PC-3 (cell line): ENCODE results near the gene VIPR2. TPM values are rescaled to one million over a fixed set of nuclear protein-coding genes. Genes with fewer than 3 reads are reported as not detected.
"Not testable (repeated sequence)": the region's sequence is repeated elsewhere in the genome, so short reads cannot be mapped to it uniquely, and the experiment has no call there.

Experiments
- ATAC-seq: fragments of 200-7000 bp; cut with Tn5 transposase; 2 replicates; pipeline ENCODE4 v1.9.1; 2020; ENCODE audit warnings: mild to moderate bottlenecking, moderate library complexity
- BruUV-seq: library from RNA; stranded (reverse); fragments of 400-500 nt; replicated peaks from 2 replicates; lab custom pipeline; 2021; lab: Mats Ljungman, UMichigan
- CTCF ChIA-PET: fragments of 300-600 bp; sonication (Branson Sonifier 250); formaldehyde crosslinking; loops from one replicate; lab custom pipeline; 2022; ENCODE audit warnings: antibody characterized with exemption; lab: Charles Lee
- POLR2A ChIA-PET: fragments of 300-600 bp; sonication (Branson Sonifier 250); formaldehyde crosslinking; loops from one replicate; lab custom pipeline; 2022; ENCODE audit warnings: antibody characterized with exemption; ENCODE audit not compliant: unreplicated experiment; lab: Charles Lee
- DNase-seq: peaks from one replicate; pipeline ENCODE4 v3.0.0-alpha.2; 2015
- H2AFZ ChIP-seq: fragments of 300-600 bp; sonication (generic); 2 replicates; pipeline ENCODE4 v1.6.0; 2016; ENCODE audit warnings: antibody characterized with exemption, low read length
- H3F3A ChIP-seq: fragments of 300-600 bp; sonication (generic); one replicate; pipeline ENCODE4 v1.6.0; 2017; ENCODE audit warnings: antibody characterized with exemption, low read length, control low read depth, mild to moderate bottlenecking; ENCODE audit not compliant: unreplicated experiment
- H3K27ac ChIP-seq: fragments of 300-600 bp; sonication (generic); 2 replicates; pipeline ENCODE4 v1.5.1; 2016; ENCODE audit warnings: mild to moderate bottlenecking, low read length
- H3K27me3 ChIP-seq: fragments of 300-600 bp; sonication (generic); 2 replicates; pipeline ENCODE4 v1.6.1; 2016; ENCODE audit warnings: low read length, mixed read lengths
- H3K36me3 ChIP-seq: fragments of 300-600 bp; sonication (generic); 2 replicates; pipeline ENCODE4 v1.6.1; 2016; ENCODE audit warnings: low read depth, mixed run types, low read length, mixed read lengths
- H3K4me1 ChIP-seq: fragments of 300-600 bp; sonication (generic); 2 replicates; pipeline ENCODE4 v1.5.1; 2016; ENCODE audit warnings: low read length; ENCODE audit not compliant: insufficient read depth
- H3K4me2 ChIP-seq: fragments of 300-600 bp; sonication (generic); 2 replicates; pipeline ENCODE4 v1.6.0; 2016; ENCODE audit warnings: low read length
- H3K4me3 ChIP-seq: fragments of 300-600 bp; sonication (generic); 2 replicates; pipeline ENCODE4 v1.5.1; 2016; ENCODE audit warnings: mild to moderate bottlenecking, low read length, mixed read lengths
- H3K79me2 ChIP-seq: fragments of 300-600 bp; sonication (generic); 2 replicates; pipeline ENCODE4 v1.6.1; 2017; ENCODE audit warnings: low read length, mixed read lengths
- H3K9ac ChIP-seq: fragments of 300-600 bp; sonication (generic); 2 replicates; pipeline ENCODE4 v1.6.0; 2016; ENCODE audit warnings: mild to moderate bottlenecking, low read length
- H3K9me2 ChIP-seq: fragments of 300-600 bp; sonication (generic); replicated peaks from 2 replicates; pipeline ENCODE4 v1.6.1; 2016; ENCODE audit warnings: mixed run types, low read length, mixed read lengths
- H3K9me3 ChIP-seq: fragments of 300-600 bp; sonication (generic); 2 replicates; pipeline ENCODE4 v1.6.1; 2016; ENCODE audit warnings: low read length, mixed read lengths
- H4K20me1 ChIP-seq: fragments of 300-600 bp; sonication (generic); 2 replicates; pipeline ENCODE4 v1.6.1; 2016; ENCODE audit warnings: low read length, mixed read lengths
- CTCF ChIP-seq: fragments of 300-600 bp; sonication (generic); conservative IDR thresholded peaks from 2 replicates; pipeline ENCODE4 v1.5.1; 2017; ENCODE audit warnings: antibody characterized with exemption, low read depth, mild to moderate bottlenecking, low read length
- EZH2 ChIP-seq: fragments of 300-600 bp; sonication (generic); IDR thresholded peaks from one replicate; pipeline ENCODE4 v1.6.1; 2017; ENCODE audit warnings: antibody characterized with exemption, mild to moderate bottlenecking, low read length; ENCODE audit not compliant: unreplicated experiment
- EZH2phosphoT487 ChIP-seq: fragments of 300-600 bp; sonication (generic); IDR thresholded peaks from 2 replicates; pipeline ENCODE4 v1.6.1; 2018; ENCODE audit warnings: mild to moderate bottlenecking, antibody characterized with exemption, low read length, borderline replicate concordance
- intact Hi-C: fragments of 100-400 bp; cut with micrococcal nuclease; formaldehyde crosslinking; loops from 2 replicates; pipeline ENCODE4 v1.9.0; 2023
- total RNA-seq: library from RNA; depleted of rRNA; stranded (reverse); fragments of >200 nt; gene quantifications from 2 replicates; pipeline ENCODE4 v1.2.3, GENCODE V29; 2014

Gene VIPR2
- total RNA-seq, 1 experiment from 2014 or later = not detected

GRCh38 chr7:159188011-159188410 is 43.3 kb upstream of the VIPR2 start:
- intact Hi-C loops = no loop called here
- no peak for ATAC-seq

DNA sequence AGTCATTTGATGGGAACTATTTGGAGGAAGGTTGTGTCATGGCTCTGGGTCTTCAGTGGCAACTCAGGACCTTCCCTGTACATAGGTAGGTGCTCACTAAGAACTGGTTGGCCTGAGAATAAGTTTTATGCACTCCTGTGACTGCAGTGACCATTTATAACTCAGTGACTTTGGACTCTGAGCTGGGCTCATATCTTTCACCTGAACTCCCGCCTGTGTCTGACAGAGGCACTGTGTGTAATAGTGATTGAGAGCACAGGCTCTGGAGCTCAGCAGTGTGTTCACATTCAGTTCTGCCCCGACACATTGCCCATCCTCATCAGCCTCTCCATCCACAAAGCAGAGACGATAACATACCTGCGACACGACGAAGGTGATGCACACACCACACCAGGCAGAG is 34.6 kb upstream of the VIPR2 start:
- Histone ChIP-seq H3K4me2 (no peak overlapping the region), H3K9ac (no peak overlapping the region), H3K27ac (no peak overlapping the region), H4K20me1 (no peaks in the 10 kb centered on the region), H3K79me2 (no peaks in the 10 kb centered on the region), H3K4me1 (no peaks in the 10 kb centered on the region), H3F3A (no peaks in the 10 kb centered on the region), H2AFZ (no peak overlapping the region), H3K36me3 (no peaks in the 10 kb centered on the region), H3K9me2 (no peaks in the 10 kb centered on the region), H3K4me3 (no peak overlapping the region), H3K9me3 (0 out of 2 replicates have a peak, but pooled peaks cover 6% of the 10 kb centered on the region), H3K27me3 (peaks cover 28% of the 10 kb centered on the region)
- POLR2A ChIA-PET = no interaction called here
- BruUV-seq = no TSS peak
- no peak for DNase-seq
- no peak for ATAC-seq
- intact Hi-C loops = no loop called here
- CTCF ChIA-PET = no interaction called here
- TF ChIP-seq EZH2phosphoT487 = no peak

More at GRCh38 chr7:159188011-159188410, 43.3 kb upstream of the VIPR2 start:
- CTCF ChIA-PET = no interaction called here
- H3K4me3 ChIP-seq = no peak overlapping the region
- H3K9me3 ChIP-seq = 0 out of 2 replicates have a peak, but pooled peaks cover 3% of the 10 kb centered on the region
- no peak overlapping the region for H3K4me2 ChIP-seq
- H4K20me1 ChIP-seq = no peaks in the 10 kb centered on the region
- H3K9me2 ChIP-seq = no peaks in the 10 kb centered on the region
- H2AFZ ChIP-seq = no peak overlapping the region
- BruUV-seq = no TSS peak
- DNase-seq = no peak
- POLR2A ChIA-PET = no interaction called here
- H3K4me1 ChIP-seq = no peaks in the 10 kb centered on the region
- no peak overlapping the region for H3K9ac ChIP-seq
- H3K36me3 ChIP-seq = no peaks in the 10 kb centered on the region
- H3K27ac ChIP-seq = no peak overlapping the region
- H3K27me3 ChIP-seq = peaks cover 28% of the 10 kb centered on the region
- H3K79me2 ChIP-seq = no peaks in the 10 kb centered on the region
- TF ChIP-seq EZH2 = no peak
- no peak for TF ChIP-seq CTCF
- TF ChIP-seq EZH2phosphoT487 = no peak
- no peaks in the 10 kb centered on the region for H3F3A ChIP-seq

DNA sequence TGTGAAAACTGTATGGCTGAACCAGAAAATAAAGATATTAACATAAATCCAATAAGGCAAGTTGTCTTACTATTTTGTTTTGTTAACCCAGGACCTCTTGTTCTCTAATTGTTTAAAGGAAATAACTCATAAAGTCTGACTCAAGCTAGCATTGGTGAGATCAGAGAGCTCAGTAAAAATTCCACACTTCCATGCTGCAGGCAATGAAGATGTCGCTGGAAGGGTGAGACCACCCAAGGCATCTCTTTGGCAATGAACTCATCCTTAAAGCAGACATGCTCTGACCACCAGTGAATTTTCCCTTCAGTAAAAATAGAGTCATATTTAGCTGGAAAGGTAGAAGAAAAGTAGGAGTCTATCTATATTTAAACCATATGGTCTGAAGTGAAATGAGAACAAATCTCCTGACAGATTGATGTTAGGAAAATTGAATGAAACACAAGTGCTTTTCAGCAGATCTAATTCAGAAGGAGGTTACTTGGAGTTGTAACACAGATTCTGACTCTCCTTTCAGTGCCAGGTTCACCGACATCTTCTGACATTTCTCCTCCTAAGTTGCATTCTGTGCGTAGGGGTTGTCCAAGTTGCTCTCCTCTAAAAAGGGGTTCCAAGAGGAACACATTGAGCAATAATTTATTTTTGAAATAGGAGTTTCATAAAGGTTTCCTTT is 32.8 kb upstream of the VIPR2 start:
- no peaks in the 10 kb centered on the region for H3K79me2 ChIP-seq
- intact Hi-C loops = no loop called here
- peaks cover 29% of the 10 kb centered on the region for H3K27me3 ChIP-seq
- no peak overlapping the region for H3K4me3 ChIP-seq
- POLR2A ChIA-PET = no interaction called here
- H3K9me2 ChIP-seq = no peaks in the 10 kb centered on the region
- H3K9ac ChIP-seq = no peak overlapping the region
- no peak overlapping the region for H2AFZ ChIP-seq
- DNase-seq (no peak), ATAC-seq (no peak)
- TF ChIP-seq EZH2phosphoT487 (no peak), EZH2 (no peak)
- H3K36me3 ChIP-seq = no peaks in the 10 kb centered on the region
- H3K27ac ChIP-seq = no peak overlapping the region
- CTCF ChIA-PET = no interaction called here
- no peaks in the 10 kb centered on the region for H4K20me1 ChIP-seq
- H3K4me1 ChIP-seq = no peaks in the 10 kb centered on the region
- no TSS peak for BruUV-seq
- no peak overlapping the region for H3K4me2 ChIP-seq
- no peaks in the 10 kb centered on the region for H3F3A ChIP-seq
- H3K9me3 ChIP-seq = 0 out of 2 replicates have a peak, but pooled peaks cover 6% of the 10 kb centered on the region

- POLR2A ChIA-PET = no interaction called here
- Histone ChIP-seq H2AFZ (no peak overlapping the region), H3K36me3 (no peaks in the 10 kb centered on the region), H3K4me3 (no peak overlapping the region), H3K4me1 (no peaks in the 10 kb centered on the region), H3K27me3 (peaks cover 29% of the 10 kb centered on the region), H3K4me2 (no peak overlapping the region), H3K27ac (no peak overlapping the region), H3K9me3 (0 out of 2 replicates have a peak, but pooled peaks cover 6% of the 10 kb centered on the region), H4K20me1 (no peaks in the 10 kb centered on the region), H3K9ac (no peak overlapping the region), H3F3A (no peaks in the 10 kb centered on the region), H3K9me2 (no peaks in the 10 kb centered on the region), H3K79me2 (no peaks in the 10 kb centered on the region)
- intact Hi-C loops = no loop called here
- TF ChIP-seq EZH2 (no peak), EZH2phosphoT487 (no peak), CTCF (no peak)
- no peak for DNase-seq
- no peak for ATAC-seq
- no TSS peak for BruUV-seq
- CTCF ChIA-PET = no interaction called here
Measured at GRCh38 chr7:159175792-159176191, 31.1 kb upstream of the VIPR2 start.

- BruUV-seq, DNase-seq, H3K79me2 ChIP-seq, H4K20me1 ChIP-seq, H3K4me2 ChIP-seq, H3F3A ChIP-seq, H2AFZ ChIP-seq, H3K4me1 ChIP-seq, H3K9ac ChIP-seq, ATAC-seq, POLR2A ChIA-PET, intact Hi-C loops, H3K4me3 ChIP-seq, H3K36me3 ChIP-seq, H3K9me3 ChIP-seq, H3K27ac ChIP-seq, CTCF ChIA-PET, H3K9me2 ChIP-seq: not testable (repeated sequence)
- H3K27me3 ChIP-seq = peaks cover 29% of the 10 kb centered on the region
Measured at GRCh38 chr7:159175100-159175499, 30.4 kb upstream of the VIPR2 start.
